H1 (cell line): ENCODE data around the gene ULBP3.

ENCODE experiments used
- EZH2 ChIP-seq: fragments of 200-600 bp; sonication (generic); IDR thresholded peaks from 2 replicates; pipeline ENCODE4 v1.7.1; 2012; ENCODE audit warnings: low read depth, mild to moderate bottlenecking, moderate library complexity, low read length, inconsistent platforms; ENCODE audit not compliant: severe bottlenecking
- FOSL1 ChIP-seq: IDR thresholded peaks from 2 replicates; pipeline ENCODE4 v1.6.1; 2011; ENCODE audit warnings: mild to moderate bottlenecking, low read depth, low read length, moderate library complexity; ENCODE audit not compliant: insufficient read depth
- GABPA ChIP-seq: IDR thresholded peaks from 2 replicates; pipeline ENCODE4 v1.6.1; 2011; ENCODE audit warnings: mild to moderate bottlenecking, low read length, moderate library complexity, borderline replicate concordance; ENCODE audit not compliant: insufficient read depth
- JUN ChIP-seq: IDR thresholded peaks from 2 replicates; pipeline ENCODE4 v1.6.1; 2011; ENCODE audit warnings: low read depth, mild to moderate bottlenecking, improper control_type of control experiment, low read length
- NRF1 ChIP-seq: IDR thresholded peaks from 2 replicates; pipeline ENCODE4 v1.6.1; 2011; ENCODE audit warnings: mild to moderate bottlenecking, low read depth, low read length, improper control_type of control experiment
- POLR2A ChIP-seq, 2 experiments: IDR thresholded peaks; 1 replicate in 1 of 2; 2 replicates in 1 of 2; pipeline ENCODE4 v1.6.1; 2011; ENCODE audit warnings: low read depth in 2 of 2, low read length in 2 of 2, mild to moderate bottlenecking in 2 of 2; ENCODE audit errors: control extremely low read depth in 1 of 2
- POLR2AphosphoS5 ChIP-seq: IDR thresholded peaks from 2 replicates; pipeline ENCODE4 v1.6.1; 2011; ENCODE audit warnings: low read depth, low read length
- RBBP5 ChIP-seq: IDR thresholded peaks from 2 replicates; pipeline ENCODE4 v1.7.1; 2012; ENCODE audit warnings: low read depth, mild to moderate bottlenecking, inconsistent platforms, low read length, moderate library complexity, borderline replicate concordance
- SIN3A ChIP-seq, 2 experiments: IDR thresholded peaks in 1 of 2; conservative IDR thresholded peaks in 1 of 2; 2 replicates each; pipeline ENCODE4 v1.6.1; 2011 to 2012; ENCODE audit warnings: low read length in 2 of 2, improper control_type of control experiment in 1 of 2, low read depth in 1 of 2, mild to moderate bottlenecking in 1 of 2
- ZNF274 ChIP-seq: IDR thresholded peaks from 2 replicates; pipeline ENCODE4 v1.7.0; 2012; ENCODE audit warnings: low read length, borderline replicate concordance; ENCODE audit errors: extremely low read depth
- TF ChIP-seq, protein P1 (sequence below), 3 experiments: IDR thresholded peaks; 1 replicate in 2 of 3; 2 replicates in 1 of 3; pipeline versions ENCODE4 v1.5.1 to v1.6.1; 2011; ENCODE audit warnings: low read length in 3 of 3, mild to moderate bottlenecking in 3 of 3, inconsistent platforms in 2 of 3, low read depth in 1 of 3, moderate library complexity in 1 of 3; ENCODE audit not compliant: insufficient read depth in 1 of 3; ENCODE audit errors: control extremely low read depth in 1 of 3
- TF ChIP-seq, protein P2 (sequence below): IDR thresholded peaks from 2 replicates; pipeline ENCODE4 v1.6.1; 2012; ENCODE audit warnings: low read length, inconsistent platforms

DNA sequence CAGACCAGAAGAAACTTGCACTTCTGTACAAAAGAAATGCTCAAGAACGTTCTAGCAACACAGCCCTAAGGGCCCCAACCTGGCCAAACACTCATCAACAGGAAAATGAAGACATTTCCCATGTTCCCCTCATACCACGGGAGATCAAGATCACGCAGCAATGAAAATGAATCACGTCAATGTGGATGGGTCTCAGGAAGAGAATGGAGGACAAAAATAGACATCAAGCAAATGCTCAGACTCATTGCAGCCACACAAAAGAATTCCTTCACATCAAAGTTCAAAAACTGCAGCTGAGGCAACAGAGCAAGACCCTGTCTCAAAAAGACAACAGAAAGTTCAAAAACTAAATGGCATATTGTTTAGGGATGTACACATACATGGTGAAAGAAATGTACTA lies 18.1 kb downstream of the ULBP3 start:
- TF ChIP-seq, protein P1, sequence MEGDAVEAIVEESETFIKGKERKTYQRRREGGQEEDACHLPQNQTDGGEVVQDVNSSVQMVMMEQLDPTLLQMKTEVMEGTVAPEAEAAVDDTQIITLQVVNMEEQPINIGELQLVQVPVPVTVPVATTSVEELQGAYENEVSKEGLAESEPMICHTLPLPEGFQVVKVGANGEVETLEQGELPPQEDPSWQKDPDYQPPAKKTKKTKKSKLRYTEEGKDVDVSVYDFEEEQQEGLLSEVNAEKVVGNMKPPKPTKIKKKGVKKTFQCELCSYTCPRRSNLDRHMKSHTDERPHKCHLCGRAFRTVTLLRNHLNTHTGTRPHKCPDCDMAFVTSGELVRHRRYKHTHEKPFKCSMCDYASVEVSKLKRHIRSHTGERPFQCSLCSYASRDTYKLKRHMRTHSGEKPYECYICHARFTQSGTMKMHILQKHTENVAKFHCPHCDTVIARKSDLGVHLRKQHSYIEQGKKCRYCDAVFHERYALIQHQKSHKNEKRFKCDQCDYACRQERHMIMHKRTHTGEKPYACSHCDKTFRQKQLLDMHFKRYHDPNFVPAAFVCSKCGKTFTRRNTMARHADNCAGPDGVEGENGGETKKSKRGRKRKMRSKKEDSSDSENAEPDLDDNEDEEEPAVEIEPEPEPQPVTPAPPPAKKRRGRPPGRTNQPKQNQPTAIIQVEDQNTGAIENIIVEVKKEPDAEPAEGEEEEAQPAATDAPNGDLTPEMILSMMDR (IDR thresholded peaks at IDR 0.05; ENCODE audit: control extremely low read depth in 1 of 3, insufficient read depth in 1 of 3, low read depth in 1 of 3, low read length in 3 of 3): no peak
- TF ChIP-seq NRF1 (no peak), POLR2A (IDR thresholded peaks at IDR 0.05; ENCODE audit: control extremely low read depth in 1 of 2, low read depth in 2 of 2, low read length in 2 of 2) (no peak), JUN (no peak), POLR2AphosphoS5 (no peak), GABPA (no peak), ZNF274 (no peak), RBBP5 (no peak), SIN3A (conservative IDR thresholded peaks at IDR 0.05 in 1 of 2, IDR thresholded peaks at IDR 0.05 in 1 of 2; ENCODE audit: low read depth in 1 of 2, low read length in 2 of 2) (no peak), EZH2 (no peak), FOSL1 (no peak)
- TF ChIP-seq, protein P2, sequence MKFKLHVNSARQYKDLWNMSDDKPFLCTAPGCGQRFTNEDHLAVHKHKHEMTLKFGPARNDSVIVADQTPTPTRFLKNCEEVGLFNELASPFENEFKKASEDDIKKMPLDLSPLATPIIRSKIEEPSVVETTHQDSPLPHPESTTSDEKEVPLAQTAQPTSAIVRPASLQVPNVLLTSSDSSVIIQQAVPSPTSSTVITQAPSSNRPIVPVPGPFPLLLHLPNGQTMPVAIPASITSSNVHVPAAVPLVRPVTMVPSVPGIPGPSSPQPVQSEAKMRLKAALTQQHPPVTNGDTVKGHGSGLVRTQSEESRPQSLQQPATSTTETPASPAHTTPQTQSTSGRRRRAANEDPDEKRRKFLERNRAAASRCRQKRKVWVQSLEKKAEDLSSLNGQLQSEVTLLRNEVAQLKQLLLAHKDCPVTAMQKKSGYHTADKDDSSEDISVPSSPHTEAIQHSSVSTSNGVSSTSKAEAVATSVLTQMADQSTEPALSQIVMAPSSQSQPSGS: no peak
